ENCODE results near the gene NCOA3.
"Not testable (repeated sequence)": the region's sequence is repeated elsewhere in the genome, so short reads cannot be mapped to it uniquely, and the experiment has no call there.

Gene NCOA3

DNA sequence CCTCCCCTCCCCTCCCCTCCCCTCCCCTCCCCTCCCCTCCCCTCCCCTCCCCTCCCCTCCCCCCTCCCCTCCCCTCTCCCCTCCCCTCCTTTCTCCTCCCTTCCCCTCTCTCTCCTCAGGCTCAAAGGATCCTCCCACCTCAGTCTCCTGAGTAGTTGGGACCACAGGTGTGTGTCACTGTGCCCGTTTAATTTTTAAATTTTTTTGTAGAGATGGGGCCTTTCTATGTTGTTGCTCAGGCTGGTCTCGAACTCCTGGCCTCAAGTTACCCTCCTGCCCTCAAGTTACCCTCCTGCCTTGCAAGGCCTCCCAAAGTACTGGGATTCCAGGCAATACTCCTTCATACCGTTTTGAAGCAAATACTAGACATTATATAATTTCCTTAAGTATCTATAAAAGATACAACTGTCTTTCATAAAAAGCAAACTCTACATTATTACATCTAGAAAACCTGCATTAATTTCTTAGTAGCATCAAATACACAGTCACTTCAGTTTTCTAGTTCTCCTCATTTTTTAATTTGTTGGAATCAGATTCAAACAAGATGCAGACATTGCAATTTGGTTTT, 39.8 kb downstream of the NCOA3 start:
- DNase-seq: no peak

DNA sequence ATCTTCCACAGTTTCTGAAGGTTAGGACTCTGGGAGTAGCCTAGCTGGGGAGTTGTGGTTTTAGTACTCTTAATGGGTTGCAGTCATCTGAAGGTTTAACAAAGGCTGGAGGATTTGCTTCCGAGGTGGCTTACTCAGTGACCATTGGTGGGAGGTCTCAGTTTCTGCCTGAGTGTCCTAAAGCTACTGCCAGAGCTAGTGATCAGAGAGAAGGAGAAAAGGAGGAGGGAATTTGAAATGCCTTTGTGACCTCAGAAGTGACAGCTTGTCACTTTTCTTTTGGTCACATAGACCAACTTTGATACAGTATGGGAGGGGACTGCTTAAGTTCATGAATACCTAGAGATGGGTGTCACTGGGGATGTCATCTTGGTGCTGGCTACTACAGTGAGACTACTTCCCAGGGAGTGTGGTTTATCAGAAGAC, 41.3 kb downstream of the NCOA3 start:
- DNase-seq: no peak

DNA sequence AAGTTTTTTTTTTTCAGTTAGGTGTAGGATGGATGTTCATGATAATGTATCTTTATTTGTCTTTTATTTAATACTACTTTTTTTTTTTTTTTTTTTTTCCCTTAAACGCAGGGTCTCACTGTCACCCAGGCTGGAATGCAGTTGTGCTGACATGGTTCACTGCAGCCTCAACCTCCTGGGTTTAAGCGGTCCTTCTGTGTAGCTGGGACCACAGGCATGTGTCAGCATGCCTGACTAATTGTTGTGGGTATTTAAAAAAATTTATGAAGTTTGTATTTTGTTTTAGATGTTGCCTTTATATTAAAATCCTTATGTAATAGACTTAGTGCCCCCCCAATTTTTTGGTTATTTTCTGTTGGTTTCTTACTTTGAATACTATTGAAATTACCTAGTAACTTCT, 42.6 kb downstream of the NCOA3 start:
- no peak for DNase-seq

DNA sequence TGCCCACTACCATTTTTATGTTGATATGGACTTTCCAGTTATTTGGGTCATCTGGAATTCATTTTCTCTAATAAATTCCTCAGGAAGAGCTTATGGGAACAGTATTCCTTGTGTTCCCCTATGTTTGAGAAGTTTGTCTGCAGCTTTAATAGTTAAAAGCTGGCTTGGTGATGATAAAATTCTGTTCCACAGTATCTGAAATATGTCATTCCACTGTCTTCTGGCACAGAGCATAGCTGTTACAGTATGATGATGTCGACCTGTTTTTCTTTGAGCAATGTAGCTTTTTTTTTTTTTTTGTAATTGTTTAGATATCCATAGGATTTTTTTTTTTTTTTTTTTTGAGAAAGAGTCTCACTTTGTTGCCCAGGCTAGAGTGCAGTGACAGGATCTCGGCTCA, 43.2 kb downstream of the NCOA3 start:
- DNase-seq: no peak

DNA sequence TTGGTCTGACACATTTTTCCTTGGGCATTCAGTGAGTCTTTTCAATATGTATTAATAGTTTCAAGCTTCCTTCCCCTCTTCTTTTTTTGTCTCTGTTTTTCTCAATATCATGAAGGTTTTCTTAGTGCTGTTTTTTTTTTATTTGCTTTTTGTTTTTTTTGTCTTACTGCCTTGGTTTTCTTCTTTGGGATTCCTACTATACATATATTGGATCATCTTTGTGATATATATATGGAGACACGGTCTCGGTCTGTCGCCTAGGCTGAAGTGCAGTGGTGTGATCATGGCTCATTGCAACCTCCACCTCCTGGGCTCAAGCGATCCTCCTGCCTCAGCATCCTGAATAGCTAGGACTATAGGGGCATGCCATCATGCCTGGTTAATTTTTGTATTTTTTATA, 43.8 kb downstream of the NCOA3 start:
- DNase-seq: no peak

DNA sequence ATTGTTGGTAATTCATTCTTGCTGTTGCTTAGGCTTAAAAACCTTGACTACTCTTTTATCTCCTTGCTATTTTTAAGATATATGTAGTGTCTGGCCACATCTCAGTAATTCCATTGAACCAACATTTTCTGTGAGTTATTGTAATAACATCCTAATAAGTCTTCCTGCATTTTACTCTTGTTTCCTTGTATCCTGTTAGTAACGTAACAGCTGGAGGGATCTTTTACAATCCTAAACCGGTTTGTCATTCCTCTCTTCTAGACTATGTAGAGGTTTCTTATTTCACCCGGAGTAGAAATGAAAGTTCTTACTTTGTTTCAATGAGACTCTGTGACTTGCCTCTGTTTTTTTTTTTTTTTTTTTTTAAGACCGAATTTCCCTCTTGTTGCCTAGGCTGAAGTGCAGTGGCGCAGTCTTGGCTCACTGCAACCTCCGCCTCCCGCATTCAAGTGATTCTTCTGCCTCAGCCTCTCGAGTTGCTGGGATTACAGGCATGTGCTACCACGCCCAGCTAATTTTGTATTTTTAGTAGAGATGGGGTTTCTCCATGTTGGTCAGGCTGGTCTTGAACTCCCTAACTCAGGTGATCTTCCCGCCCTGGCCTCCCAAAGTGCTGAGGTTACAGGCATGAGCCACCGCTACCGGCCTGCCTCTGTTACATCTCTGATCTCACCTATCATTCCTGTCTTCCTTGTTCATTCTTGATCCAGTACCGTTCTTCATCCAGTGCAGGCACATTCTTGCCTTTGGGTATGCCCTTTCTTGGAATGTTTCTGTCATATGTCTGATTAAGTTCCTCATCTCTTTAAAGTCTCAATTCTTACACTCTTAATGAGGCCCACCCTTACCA, 44.7 kb downstream of the NCOA3 start:
- no peak for DNase-seq

DNA sequence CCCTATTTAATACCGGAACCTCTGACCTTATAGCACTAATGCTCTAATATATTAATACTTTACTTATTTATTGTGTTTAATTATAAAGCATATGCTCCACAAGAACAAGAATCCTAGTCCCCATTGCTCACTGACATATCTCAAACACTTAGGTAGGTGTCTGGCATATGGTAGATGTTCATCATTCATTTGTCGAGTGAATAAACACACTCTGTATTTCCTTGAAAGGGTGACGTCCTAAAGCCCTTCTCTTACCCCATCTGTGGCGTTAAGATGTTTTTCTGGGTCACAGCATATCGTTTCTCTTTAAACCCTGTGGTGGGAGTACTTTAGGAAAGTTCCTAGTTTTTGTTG, 45.3 kb downstream of the NCOA3 start:
- no peak for DNase-seq

DNA sequence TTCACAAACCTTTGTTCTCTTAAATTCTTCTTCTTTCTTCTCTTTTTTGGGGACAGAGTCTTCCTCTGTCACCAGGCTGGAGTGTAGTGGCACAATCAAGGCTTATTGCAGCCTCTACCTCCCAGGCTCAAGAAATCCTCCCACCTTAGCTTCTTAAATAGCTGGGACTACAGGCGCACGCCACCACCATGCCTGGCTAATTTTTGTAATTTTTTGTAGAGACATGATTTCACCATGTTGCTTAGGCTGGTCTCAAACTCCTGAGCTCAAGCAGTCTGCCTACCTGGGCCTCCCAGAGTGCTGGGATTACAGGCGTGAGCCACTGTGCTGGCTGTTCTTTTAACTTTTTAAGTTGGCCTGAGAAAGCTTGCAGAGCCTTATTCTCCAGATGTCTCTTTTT, 48.0 kb downstream of the NCOA3 start:
- DNase-seq: no peak

DNA sequence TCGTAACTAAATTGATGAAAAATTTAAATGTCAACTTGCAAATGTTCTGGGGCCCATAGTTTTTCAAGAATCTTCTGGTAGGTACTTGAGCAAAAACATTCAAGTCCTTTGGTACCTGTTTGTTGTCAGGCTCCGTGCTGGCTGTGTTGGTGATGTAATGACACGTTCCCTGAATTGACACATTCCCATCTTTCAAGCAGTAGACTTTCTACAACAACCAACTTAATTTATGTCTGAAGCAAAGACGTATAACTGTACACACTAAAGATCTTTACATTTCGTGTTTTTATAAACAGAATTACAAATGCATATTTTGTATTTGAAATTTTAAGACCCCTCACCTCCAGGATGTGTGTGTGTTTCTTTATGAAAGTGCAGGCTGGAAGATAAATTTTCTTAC, 49.5 kb downstream of the NCOA3 start:
- DNase-seq: no peak

DNA sequence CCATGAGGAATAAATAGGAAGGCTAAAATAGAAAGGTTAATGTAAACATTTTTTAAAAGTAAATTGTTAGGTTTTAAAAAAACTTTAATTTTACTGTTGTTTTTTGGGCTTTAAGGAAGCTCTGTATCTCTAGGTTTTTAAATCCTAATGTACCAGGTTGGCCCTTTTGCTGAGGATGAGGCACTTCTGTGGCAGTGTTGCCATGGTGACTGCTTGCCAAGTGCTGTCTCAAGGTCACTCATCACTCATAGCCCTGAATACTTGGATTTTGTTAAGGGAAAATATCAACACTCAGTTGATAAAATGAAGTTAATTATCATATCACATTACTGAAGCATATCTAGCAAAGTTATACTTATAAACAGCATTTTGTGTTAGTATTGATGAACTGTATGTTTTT, 50.2 kb downstream of the NCOA3 start:
- DNase-seq: no peak

DNA sequence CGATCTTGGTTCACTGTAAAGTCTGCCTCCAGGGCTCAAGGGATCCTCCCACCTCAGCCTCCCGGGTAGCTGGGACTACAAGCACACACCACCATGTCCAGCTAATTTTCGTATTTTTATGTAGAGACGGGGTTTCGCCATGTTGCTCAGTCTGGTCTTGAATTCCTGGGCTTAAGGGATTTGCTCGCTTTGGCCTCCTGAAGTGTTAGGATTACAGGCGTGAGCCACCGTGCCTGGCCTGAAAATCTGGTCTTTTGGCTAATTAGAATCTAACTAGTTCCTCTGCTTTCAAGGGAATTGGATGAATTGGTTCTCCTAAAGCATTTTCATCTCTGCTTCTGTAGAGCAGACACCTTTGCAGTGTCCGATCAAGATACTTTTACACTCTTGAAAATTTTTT, 51.3 kb downstream of the NCOA3 start:
- DNase-seq: no peak

DNA sequence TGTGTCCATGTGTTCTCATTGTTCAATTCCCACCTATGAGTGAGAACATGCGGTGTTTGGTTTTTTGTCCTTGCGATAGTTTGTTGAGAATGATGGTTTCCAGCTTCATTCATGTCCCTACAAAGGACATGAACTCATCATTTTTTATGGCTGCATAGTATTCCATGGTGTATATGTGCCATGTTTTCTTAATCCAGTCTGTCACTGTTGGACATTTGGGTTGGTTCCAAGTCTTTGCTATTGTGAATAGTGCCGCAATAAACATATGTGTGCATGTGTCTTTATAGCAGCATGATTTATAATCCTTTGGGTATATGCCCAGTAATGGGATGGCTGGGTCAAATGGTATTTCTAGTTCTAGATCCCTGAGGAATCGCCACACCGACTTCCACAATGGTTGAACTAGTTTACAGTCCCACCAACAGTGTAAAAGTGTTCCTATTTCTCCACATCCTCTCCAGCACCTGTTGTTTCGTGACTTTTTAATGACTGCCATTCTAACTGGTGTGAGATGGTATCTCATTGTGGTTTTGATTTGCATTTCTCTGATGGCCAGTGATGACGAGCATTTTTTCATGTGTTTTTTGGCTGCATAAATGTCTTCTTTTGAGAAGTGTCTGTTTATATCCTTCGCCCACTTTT, 52.0 kb downstream of the NCOA3 start:
- not testable (repeated sequence) for DNase-seq

DNA sequence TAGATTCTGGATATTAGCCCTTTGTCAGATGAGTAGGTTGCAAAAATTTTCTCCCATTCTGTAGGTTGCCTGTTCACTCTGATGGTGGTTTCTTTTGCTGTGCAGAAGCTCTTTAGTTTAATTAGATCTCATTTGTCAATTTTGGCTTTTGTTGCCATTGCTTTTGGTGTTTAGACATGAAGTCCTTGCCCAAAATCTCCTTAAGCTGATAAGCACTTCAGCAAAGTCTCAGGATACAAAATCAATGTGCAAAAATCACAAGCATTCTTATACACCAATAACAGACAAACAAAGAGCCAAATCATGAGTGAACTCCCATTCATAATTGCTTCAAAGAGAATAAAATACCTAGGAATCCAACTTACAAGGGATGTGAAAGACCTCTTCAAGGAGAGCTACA, 52.6 kb downstream of the NCOA3 start:
- DNase-seq: not testable (repeated sequence)

DNA sequence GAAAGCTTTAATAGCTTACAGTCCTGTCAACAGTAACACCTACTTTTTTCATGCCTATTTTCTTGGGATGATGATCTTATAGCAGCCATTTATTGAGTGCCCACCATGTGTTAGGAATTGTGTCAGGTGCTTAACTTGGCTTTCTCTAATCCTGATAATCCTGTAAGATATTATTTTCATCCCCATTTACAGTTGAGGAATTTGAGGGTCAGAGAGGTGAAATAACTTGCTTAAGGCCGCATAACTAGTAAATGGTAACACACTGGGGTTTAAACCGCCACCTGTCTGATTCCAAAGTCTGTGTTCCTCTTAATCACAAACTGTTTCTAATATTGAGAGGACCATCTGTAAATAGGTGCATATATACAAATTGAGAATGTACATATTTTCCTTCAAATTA, 55.5 kb downstream of the NCOA3 start:
- no peak for DNase-seq

DNA sequence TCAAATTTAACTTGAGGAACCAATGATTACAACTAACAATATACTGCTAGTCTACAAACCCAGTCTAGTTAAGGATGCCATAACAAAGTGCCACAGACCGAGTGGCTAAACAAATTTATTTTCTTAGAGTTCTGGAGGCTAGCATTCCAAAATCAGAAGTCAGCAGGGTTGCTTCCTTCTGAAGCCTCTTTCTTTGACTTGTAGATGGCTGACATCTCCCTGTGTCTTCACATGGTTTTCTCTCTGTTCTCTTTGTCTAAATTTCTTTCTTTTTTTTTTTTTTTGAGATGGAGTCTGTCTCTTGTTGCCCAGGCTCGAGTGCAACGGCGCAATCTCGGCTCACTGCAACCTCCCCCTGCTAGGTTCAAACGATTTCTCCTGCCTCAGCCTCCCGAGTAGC, 56.1 kb downstream of the NCOA3 start:
- no peak for DNase-seq

DNA sequence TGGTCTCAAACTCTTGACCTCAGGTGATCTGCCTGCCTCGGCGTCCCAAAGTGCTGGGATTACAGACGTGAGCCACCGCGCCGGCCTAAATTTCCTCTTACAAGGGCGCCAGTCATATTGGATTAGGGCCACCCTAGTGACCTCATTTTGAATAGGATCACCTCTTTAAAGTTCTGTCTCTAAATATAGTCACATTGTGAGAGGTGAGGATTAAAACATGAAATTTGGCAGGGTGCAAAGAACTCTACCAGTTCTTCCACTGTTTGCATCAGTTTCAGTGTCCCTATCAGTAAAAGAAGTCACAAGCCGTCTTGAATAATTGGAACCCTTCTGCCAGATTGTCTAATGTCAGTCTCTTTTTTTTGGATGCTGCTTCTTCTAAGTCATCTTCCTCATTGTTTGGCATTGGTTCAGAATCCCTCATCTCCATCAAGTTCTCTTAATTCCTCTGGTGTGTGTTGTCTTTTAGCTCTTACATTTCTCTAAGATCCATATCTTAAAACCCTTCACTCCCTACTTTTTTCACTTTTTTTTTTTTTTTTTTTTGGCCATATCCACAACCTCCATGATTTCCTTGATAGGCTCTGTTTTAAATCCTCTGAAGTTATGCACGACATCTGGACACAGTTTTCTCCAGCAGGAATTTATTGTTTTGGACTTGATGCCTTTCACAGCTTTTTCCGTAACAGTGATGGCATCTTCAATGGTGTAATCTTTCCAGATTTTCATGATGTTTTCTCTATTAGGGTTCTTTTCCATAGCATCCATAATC, 56.8 kb downstream of the NCOA3 start:
- DNase-seq: no peak

DNA sequence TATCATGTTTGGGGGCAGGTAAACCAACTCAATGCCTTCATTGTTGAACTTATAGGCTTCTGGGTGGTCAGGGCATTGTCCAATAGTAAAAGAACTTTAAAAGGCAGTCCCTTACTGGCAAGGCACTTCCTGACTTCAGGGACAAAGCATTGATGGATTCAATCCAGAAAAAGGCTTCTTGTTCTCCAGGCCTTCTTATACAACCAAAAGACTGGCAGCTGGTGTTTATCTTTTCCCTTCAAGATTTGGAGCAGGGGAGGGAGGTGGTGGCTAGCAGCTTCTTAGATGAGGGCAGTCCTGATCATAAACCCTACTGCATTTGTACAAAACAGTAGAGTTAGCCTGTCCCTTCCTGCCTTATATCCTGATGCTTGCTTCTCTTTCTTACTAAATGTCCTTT, 57.5 kb downstream of the NCOA3 start:
- no peak for DNase-seq

DNA sequence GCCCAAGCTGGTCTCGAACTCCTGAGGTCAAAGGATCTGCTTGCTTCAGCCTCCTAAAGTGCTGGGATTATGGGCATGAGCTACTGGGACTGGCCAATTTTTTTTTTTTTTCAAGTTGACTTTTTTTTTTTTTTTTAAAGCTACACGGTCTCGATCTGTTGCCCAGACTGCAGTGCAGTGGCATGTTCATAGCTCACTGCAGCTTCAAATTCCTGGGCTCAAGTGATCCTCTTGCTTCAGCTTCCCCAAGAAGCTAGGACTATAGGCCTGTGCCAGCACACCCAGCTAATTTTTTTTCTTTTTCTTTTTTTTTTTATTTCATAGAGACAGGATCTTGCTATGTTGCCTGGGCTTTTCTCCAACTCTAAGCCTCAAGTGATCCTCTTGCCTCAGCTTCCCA, 59.5 kb downstream of the NCOA3 start:
- no peak for DNase-seq

DNA sequence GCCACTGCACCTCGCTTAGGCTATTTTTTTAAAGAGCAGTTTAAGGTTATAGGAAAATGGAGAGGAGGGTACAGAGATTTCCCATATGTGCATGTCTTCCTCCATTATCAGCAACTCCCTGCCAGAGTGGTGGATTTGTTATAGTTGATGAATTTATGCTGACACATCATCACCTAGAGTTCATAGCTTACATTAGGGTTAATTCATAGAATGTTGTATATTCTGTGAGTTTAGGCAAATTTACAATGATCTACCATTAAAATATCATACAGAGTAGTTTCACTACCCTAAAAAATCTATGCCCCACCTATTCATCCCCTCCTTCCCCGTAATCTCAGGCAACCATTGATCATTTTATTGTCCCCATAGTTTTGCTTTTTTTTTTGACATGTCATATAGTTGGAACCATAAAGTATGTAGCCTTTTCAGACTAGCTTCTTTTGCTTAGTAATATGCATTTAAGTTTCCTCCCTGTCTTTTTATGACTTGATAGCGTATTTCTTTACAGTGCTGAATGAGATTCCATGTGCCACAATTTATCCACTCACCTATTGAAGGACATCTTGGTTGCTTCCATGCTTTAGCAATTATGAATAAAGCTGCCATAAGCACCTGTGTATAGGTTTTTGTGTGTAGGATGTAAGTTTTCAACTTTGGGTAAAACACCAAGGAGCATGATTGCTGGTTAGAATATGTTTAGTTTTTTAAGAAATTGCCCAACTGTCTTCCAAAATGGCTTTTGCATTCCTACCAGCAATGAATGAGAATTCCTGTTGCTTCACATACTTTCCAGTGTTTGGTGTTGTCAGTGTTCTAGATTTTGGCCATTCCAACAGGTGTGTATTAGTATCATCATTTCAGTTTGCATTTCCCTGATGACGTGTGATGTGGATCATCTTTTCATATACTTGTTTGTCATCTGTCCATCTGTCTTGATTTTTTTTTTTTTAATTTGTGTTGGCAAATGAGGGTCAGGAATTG, 60.2 kb downstream of the NCOA3 start:
- DNase-seq: no peak

DNA sequence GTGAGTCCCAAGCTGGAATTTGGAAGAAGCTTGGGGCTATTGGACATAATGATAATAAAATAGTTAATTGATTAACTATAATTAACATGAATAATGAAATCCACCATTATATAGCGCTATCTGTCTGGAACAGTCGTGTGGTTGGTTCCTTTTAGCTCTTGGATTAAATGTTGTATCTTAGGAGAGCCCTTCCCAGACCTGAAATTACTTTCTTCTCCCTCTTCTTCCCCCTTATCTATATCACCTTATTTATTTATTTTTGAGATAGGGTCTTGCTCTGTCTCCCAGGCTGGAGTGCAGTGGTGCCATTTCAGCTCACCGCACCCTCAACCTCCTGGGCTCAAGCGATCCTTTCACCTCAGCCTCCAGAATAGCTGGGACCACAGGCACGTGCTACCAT, 64.6 kb downstream of the NCOA3 start:
- no peak for DNase-seq

DNA sequence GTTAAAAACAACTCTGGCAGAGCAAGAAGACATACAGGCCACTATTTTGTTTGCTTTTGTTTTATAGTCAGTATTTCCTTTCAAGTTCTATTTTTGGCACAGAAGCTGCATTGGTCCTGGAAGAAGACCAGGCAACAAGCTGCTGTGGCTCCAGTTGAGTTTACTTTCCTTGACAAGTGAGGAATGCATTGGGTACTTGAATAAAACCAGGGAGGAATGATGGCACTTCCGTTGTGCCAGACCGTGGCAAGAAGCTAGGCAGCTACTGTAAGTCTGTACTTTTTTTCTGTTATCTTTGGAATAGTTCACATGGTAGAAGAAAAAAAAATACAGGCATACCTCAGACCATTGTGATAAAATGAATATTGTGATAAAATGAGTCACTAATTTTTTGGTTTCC, 66.3 kb downstream of the NCOA3 start:
- no peak for DNase-seq

DNA sequence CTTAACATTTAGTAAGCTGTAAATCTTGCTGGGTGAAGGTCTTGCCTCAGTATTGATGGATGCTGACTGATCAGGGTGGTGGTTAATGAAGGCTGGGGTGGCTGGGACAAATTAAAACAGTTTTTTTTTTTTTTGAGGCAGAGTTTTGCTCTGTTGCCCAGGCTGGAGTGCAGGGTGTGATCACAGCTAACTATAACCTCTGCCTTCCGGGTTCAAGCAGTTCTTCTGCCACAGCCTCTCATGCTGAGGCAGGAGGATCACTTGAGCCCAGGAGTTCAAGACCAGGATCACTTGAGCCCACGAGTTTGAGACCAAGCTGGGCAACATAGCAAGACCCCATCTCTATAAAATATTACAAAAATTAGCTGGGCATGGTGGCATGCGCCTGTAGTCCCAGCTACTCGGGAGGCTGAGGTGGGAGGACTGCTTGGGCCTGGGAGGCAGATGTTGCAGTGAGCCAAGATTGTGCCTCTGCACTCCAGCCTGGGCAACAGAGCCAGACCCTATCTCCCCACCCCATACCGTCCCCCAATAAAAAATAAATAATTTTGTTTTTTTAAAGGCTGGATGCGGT, 67.2 kb downstream of the NCOA3 start:
- DNase-seq: no peak

All from CD4-positive, alpha-beta T cell treated with Interferon alpha-2 for 1 hour (primary cell).